Measurements from ENCODE around the gene RASL10B. TPM values are rescaled to one million over a fixed set of nuclear protein-coding genes. Genes with fewer than 3 reads are reported as not detected.

The RASL10B gene
- total RNA-seq, 1 donor from 2014 or later = 3.3 TPM

DNA sequence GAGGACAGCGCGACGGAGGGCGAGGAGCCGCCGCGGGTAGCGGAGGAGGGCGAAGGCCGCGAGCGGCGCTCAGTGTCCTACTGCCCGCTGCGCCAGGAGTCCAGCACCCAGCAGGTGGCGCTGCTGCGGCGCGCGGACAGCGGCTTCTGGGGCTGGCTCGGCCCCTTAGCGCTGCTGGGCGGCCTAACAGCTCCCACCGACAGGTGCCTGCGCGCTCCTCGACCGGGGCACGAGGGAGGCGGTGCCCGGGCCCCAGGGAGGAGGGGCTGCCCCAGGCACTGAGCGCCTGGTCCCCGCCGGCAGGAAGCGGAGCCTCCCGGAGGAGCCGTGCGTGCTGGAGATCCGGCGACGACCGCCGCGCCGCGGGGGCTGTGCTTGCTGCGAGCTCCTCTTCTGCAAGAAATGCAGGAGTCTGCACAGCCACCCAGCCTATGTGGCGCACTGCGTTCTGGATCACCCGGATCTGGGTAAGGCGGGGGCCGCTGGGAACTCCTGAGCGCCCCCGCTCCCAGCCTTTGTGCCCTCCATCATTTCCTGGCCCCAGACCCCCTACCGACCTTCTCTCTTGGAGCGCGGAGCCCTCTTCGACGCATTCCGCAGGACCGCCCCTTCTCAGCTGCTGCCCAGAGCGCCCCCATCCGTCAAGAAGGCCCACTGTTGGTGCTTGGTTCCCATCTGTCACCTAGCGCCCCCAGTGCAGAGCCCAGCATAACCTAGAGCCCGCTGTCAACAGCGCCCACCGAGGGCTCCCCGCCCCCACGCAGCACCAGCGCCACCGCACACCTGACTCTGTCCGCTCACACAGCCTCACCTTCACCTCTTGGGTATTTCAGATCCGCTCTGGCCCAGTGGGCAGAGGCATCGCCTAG lies 32.9 kb downstream of the RASL10B start:
- peak overlapping the region; percentile 87 for H3K4me3 Mint-ChIP-seq (ENCODE audit: unreplicated experiment)
- peak overlapping the region; percentile 62 for H3K27ac Mint-ChIP-seq (ENCODE audit: unreplicated experiment)
- peaks cover 5% of the 10 kb centered on the region for H3K9me3 Mint-ChIP-seq (ENCODE audit: unreplicated experiment)
- H3K27me3 Mint-ChIP-seq (ENCODE audit: unreplicated experiment) = peaks cover 3% of the 10 kb centered on the region
- H3K36me3 Mint-ChIP-seq (ENCODE audit: unreplicated experiment) = peaks cover 3% of the 10 kb centered on the region
- peak; percentile 95 for DNase-seq
- peaks cover 3% of the 10 kb centered on the region for H3K4me1 Mint-ChIP-seq (ENCODE audit: low read depth, unreplicated experiment)
- TF ChIP-seq, protein P1, sequence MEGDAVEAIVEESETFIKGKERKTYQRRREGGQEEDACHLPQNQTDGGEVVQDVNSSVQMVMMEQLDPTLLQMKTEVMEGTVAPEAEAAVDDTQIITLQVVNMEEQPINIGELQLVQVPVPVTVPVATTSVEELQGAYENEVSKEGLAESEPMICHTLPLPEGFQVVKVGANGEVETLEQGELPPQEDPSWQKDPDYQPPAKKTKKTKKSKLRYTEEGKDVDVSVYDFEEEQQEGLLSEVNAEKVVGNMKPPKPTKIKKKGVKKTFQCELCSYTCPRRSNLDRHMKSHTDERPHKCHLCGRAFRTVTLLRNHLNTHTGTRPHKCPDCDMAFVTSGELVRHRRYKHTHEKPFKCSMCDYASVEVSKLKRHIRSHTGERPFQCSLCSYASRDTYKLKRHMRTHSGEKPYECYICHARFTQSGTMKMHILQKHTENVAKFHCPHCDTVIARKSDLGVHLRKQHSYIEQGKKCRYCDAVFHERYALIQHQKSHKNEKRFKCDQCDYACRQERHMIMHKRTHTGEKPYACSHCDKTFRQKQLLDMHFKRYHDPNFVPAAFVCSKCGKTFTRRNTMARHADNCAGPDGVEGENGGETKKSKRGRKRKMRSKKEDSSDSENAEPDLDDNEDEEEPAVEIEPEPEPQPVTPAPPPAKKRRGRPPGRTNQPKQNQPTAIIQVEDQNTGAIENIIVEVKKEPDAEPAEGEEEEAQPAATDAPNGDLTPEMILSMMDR (IDR thresholded peaks at IDR 0.05; ENCODE audit: partially characterized antibody, unreplicated experiment) = peak; percentile 97

DNA sequence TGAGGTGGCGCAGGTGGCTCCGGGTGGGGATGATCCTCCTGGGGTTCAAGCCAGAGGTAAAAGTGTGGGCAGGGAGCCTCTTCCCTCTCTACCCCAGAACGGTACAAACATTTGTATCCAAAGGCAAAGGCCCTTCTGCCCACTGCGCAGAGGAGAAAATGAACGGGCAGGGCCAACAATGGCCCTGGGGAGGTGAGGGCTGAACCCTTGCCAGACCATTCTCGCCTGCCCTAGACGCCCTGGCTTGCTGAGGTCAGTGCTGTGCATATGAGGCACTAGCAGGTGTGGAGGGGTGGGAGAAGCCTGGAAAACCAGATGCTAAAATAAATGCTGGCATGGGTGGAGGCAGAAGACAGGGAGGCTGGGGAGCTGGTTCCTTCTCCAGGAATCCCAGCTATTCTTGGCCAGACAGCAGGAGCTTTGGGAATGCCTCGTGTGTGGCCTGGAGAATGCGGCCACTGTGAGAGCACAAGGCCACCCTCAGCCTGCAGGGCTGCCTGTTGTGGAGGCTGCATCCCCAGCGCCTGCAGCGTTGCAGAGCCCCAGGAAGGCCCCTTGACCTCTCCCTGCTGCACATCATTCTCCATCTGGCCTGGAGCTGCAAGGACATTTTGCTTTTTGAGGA lies 33.8 kb downstream of the RASL10B start:
- H3K36me3 Mint-ChIP-seq (ENCODE audit: unreplicated experiment) = peaks cover 3% of the 10 kb centered on the region
- H3K4me3 Mint-ChIP-seq (ENCODE audit: unreplicated experiment) = peak overlapping the region; percentile 87
- TF ChIP-seq, protein P1 (IDR thresholded peaks at IDR 0.05; ENCODE audit: partially characterized antibody, unreplicated experiment) = no peak
- DNase-seq = no peak
- peaks cover 5% of the 10 kb centered on the region for H3K9me3 Mint-ChIP-seq (ENCODE audit: unreplicated experiment)
- H3K27me3 Mint-ChIP-seq (ENCODE audit: unreplicated experiment) = peaks cover 3% of the 10 kb centered on the region
- H3K4me1 Mint-ChIP-seq (ENCODE audit: low read depth, unreplicated experiment) = peaks cover 3% of the 10 kb centered on the region
- H3K27ac Mint-ChIP-seq (ENCODE audit: unreplicated experiment) = peak overlapping the region; percentile 62

DNA sequence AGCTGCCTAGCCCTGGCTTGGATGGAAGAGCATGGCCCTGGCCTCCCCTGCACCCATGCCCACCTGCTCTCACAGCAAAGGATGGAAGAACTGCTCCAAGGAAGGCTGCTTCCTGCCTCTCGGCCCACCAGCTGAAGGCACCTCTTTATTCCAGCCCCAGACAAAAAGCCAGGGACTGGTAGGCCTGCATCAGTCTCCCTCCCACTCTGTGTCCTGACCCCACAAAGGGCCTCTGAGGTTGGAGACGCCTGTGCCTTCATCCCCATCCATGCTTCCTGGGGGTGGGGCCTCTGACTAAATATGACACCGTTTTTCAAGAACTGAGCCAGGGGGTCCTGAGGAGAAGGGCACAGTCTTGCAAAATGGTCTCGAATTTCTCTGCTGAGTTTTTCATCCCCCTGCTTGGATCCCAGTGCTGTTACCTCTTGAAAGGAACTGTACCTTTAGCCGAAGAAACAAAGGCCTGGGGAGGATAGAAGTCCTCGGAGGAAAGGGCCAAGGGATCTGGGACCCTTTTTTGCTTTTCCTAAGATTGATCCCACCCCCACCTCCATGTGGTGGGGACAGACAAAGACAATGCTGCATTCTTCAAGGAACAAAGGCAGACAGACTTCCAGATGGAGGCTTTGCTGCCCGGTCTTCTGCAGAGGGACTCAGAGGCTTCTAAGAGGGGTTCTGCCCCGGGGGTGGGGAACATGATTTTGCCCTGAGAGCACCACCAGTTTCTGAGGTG lies 34.5 kb downstream of the RASL10B start:
- Mint-ChIP-seq H3K4me1 (ENCODE audit: low read depth, unreplicated experiment) (peaks cover 3% of the 10 kb centered on the region), H3K9me3 (ENCODE audit: unreplicated experiment) (peaks cover 5% of the 10 kb centered on the region), H3K27ac (ENCODE audit: unreplicated experiment) (no peak overlapping the region), H3K4me3 (ENCODE audit: unreplicated experiment) (no peak overlapping the region), H3K27me3 (ENCODE audit: unreplicated experiment) (peaks cover 3% of the 10 kb centered on the region), H3K36me3 (ENCODE audit: unreplicated experiment) (peaks cover 3% of the 10 kb centered on the region)
- no peak for DNase-seq
- TF ChIP-seq, protein P1 (IDR thresholded peaks at IDR 0.05; ENCODE audit: partially characterized antibody, unreplicated experiment) = no peak

GRCh38 chr17:35766489-35766877 lies 35.0 kb downstream of the RASL10B start:
- no peak for DNase-seq
- no peak overlapping the region for H3K4me3 Mint-ChIP-seq (ENCODE audit: unreplicated experiment)
- peaks cover 3% of the 10 kb centered on the region for H3K27me3 Mint-ChIP-seq (ENCODE audit: unreplicated experiment)
- H3K36me3 Mint-ChIP-seq (ENCODE audit: unreplicated experiment) = peaks cover 3% of the 10 kb centered on the region
- no peak overlapping the region for H3K27ac Mint-ChIP-seq (ENCODE audit: unreplicated experiment)
- TF ChIP-seq, protein P1 (IDR thresholded peaks at IDR 0.05; ENCODE audit: partially characterized antibody, unreplicated experiment) = no peak
- H3K9me3 Mint-ChIP-seq (ENCODE audit: unreplicated experiment) = peaks cover 5% of the 10 kb centered on the region
- H3K4me1 Mint-ChIP-seq (ENCODE audit: low read depth, unreplicated experiment) = peaks cover 3% of the 10 kb centered on the region
